Cardiac septum (tissue), 1 donor: ENCODE data around the gene RTL9. TPM values are rescaled to one million over a fixed set of nuclear protein-coding genes. Genes with fewer than 3 reads are reported as not detected.

Source experiments
- DNase-seq: peaks from one replicate; pipeline ENCODE4 v3.0.0-alpha.2; 2020; ENCODE audit warnings: low spot score
- intact Hi-C: fragments of 100-400 bp; cut with DNase I; formaldehyde crosslinking; loops from one replicate; pipeline ENCODE4 v1.14.0; 2022
- total RNA-seq: library from RNA; stranded (reverse); fragmentation: NEBNext Ultra II Directional; extraction: Animal tissue kit (Norgen Biotek cat#: 25700); gene quantifications from one replicate; pipeline ENCODE4 v1.2.1, GENCODE V29; 2021
- donor health status: DM: no; HTN: no; CAD: no.

Gene RTL9
- total RNA-seq, 1 donor from 2014 or later = 0.35 TPM

GRCh38 chrX:110338935-110339334 is 19.7 kb upstream of the RTL9 start:
- intact Hi-C loops = no loop called here
- DNase-seq = no peak

- intact Hi-C loops = no loop called here
- DNase-seq = no peak
Measured at GRCh38 chrX:110341189-110342035, 17.2 kb upstream of the RTL9 start.

GRCh38 chrX:110346681-110347080 is 12.0 kb upstream of the RTL9 start:
- intact Hi-C loops = no loop called here
- DNase-seq = no peak

- no peak for DNase-seq
- intact Hi-C loops = no loop called here
Measured at GRCh38 chrX:110359273-110359672, 625 bp downstream of the RTL9 start.

GRCh38 chrX:110363244-110363643 is 4.6 kb downstream of the RTL9 start:
- intact Hi-C loops = no loop called here
- no peak for DNase-seq

GRCh38 chrX:110373310-110373709 is 14.7 kb downstream of the RTL9 start:
- intact Hi-C loops = no loop called here
- DNase-seq = no peak

- no peak for DNase-seq
- intact Hi-C loops = no loop called here
Measured at GRCh38 chrX:110374559-110374958, 15.9 kb downstream of the RTL9 start.

GRCh38 chrX:110381216-110381615 is 22.6 kb downstream of the RTL9 start:
- intact Hi-C loops = no loop called here
- no peak for DNase-seq

- intact Hi-C loops = no loop called here
- DNase-seq = no peak
Measured at GRCh38 chrX:110383414-110383813, 24.8 kb downstream of the RTL9 start.

GRCh38 chrX:110384490-110384889 is 25.8 kb downstream of the RTL9 start:
- intact Hi-C loops = no loop called here
- DNase-seq = no peak

GRCh38 chrX:110389570-110389969 is 30.9 kb downstream of the RTL9 start:
- no peak for DNase-seq
- intact Hi-C loops = no loop called here

GRCh38 chrX:110391086-110391485 is 32.4 kb downstream of the RTL9 start:
- no peak for DNase-seq
- intact Hi-C loops = no loop called here

GRCh38 chrX:110394651-110395050 is 36.0 kb downstream of the RTL9 start:
- no peak for DNase-seq
- intact Hi-C loops = no loop called here

GRCh38 chrX:110395877-110396276 is 37.2 kb downstream of the RTL9 start:
- intact Hi-C loops = no loop called here
- DNase-seq = no peak

GRCh38 chrX:110396735-110397134 is 38.1 kb downstream of the RTL9 start:
- intact Hi-C loops = no loop called here
- DNase-seq = no peak

- DNase-seq = no peak
- intact Hi-C loops = no loop called here
Measured at GRCh38 chrX:110397339-110397738, 38.7 kb downstream of the RTL9 start.

- no peak for DNase-seq
- intact Hi-C loops = no loop called here
Measured at GRCh38 chrX:110397904-110398303, 39.3 kb downstream of the RTL9 start.

- intact Hi-C loops = no loop called here
- DNase-seq = no peak
Measured at GRCh38 chrX:110399497-110399896, 40.8 kb downstream of the RTL9 start.

GRCh38 chrX:110399966-110400365 is 41.3 kb downstream of the RTL9 start:
- intact Hi-C loops = no loop called here
- no peak for DNase-seq

- intact Hi-C loops = no loop called here
- DNase-seq = no peak
Measured at GRCh38 chrX:110401135-110401534, 42.5 kb downstream of the RTL9 start.

GRCh38 chrX:110402091-110402849 is 43.6 kb downstream of the RTL9 start:
- intact Hi-C loops = no loop called here
- DNase-seq = no peak
